Fibroblast of pulmonary artery (primary cell): Measurements from ENCODE around the gene TRMT1.

ENCODE experiments used
- DNase-seq: peaks from one replicate; pipeline ENCODE4 v3.0.0-alpha.2; 2010; ENCODE audit warnings: low read depth
- H3K4me3 ChIP-seq: replicated peaks from 2 replicates; pipeline ENCODE4 v1.5.1; 2011; ENCODE audit warnings: low read depth, mild to moderate bottlenecking, control low read depth, low read length, moderate library complexity
- CTCF ChIP-seq: IDR thresholded peaks from 2 replicates; pipeline ENCODE4 v1.5.1; 2011; ENCODE audit warnings: mild to moderate bottlenecking, control low read depth, low read length, inconsistent platforms; ENCODE audit errors: missing control alignments

TRMT1 gene

GRCh38 chr19:13098277-13099072, 18.1 kb downstream of the TRMT1 start:
- TF ChIP-seq CTCF, result no peak
- DNase-seq, result peak; percentile 40
- no peak overlapping the region for H3K4me3 ChIP-seq

- TF ChIP-seq CTCF, result no peak
- no peak for DNase-seq
- no peak overlapping the region for H3K4me3 ChIP-seq
Observed at GRCh38 chr19:13097463-13098258, 18.9 kb downstream of the TRMT1 start.

- no peak for TF ChIP-seq CTCF
- no peak for DNase-seq
- no peak overlapping the region for H3K4me3 ChIP-seq
Observed at GRCh38 chr19:13097033-13097462, 19.5 kb downstream of the TRMT1 start.

GRCh38 chr19:13095934-13096927, 20.3 kb downstream of the TRMT1 start:
- no peak for DNase-seq
- H3K4me3 ChIP-seq, result no peak overlapping the region
- TF ChIP-seq CTCF, result peak; percentile 4

- TF ChIP-seq CTCF, result no peak
- DNase-seq, result no peak
- H3K4me3 ChIP-seq, result no peak overlapping the region
Observed at GRCh38 chr19:13095393-13095784, 21.2 kb downstream of the TRMT1 start.

GRCh38 chr19:13094771-13095392, 21.7 kb downstream of the TRMT1 start:
- TF ChIP-seq CTCF, result no peak
- no peak overlapping the region for H3K4me3 ChIP-seq

More at GRCh38 chr19:13094771-13095392, 21.7 kb downstream of the TRMT1 start:
- DNase-seq, result no peak
